A673 (cell line): ENCODE results near the gene SHISA8.

Experiments
- CTCF ChIP-seq: fragments of 300-800, 200-600 bp; sonication (generic); conservative IDR thresholded peaks from 2 replicates; pipeline ENCODE4 v1.5.1; 2017; ENCODE audit warnings: low read depth, mild to moderate bottlenecking, antibody characterized with exemption, low read length, moderate library complexity, mixed read lengths
- EZH2 ChIP-seq: fragments of 200-600 bp; sonication (generic); IDR thresholded peaks from 2 replicates; pipeline ENCODE4 v1.6.1; 2017; ENCODE audit warnings: borderline replicate concordance, low read depth, mild to moderate bottlenecking, mixed read lengths, antibody characterized with exemption, low read length; ENCODE audit not compliant: poor library complexity, severe bottlenecking

- TF ChIP-seq CTCF (no peak), EZH2 (no peak)
Measured at GRCh38 chr22:41948142-41948541, 33.3 kb upstream of the SHISA8 start.
